ENCODE results near the gene CCDC169. TPM values are rescaled to one million over a fixed set of nuclear protein-coding genes. Genes with fewer than 3 reads are reported as not detected.
A peak's percentile ranks its signal among the peaks of the same experiment; 100 is the strongest.
"Not testable (repeated sequence)": the region's sequence is repeated elsewhere in the genome, so short reads cannot be mapped to it uniquely, and the experiment has no call there.

CCDC169 gene
- total RNA-seq, result not detected

- Mint-ChIP-seq H3K9me3 (no peaks in the 10 kb centered on the region), H3K27me3 (peaks cover 18% of the 10 kb centered on the region in 2 donors), H3K4me3 (peak within 1 kb of the TSS; percentile 71), H3K27ac (no peak within 1 kb of the TSS), H3K36me3 (no peaks in the 10 kb centered on the region), H3K4me1 (ENCODE audit: low read depth in 2 of 2) (peaks cover 0 to 10% of the 10 kb centered on the region in 2 donors)
- ATAC-seq (peak; percentile 78 to 87), DNase-seq (ENCODE audit: low spot score) (peak; percentile 77)
Measured at GRCh38 chr13:36297366-36298338, at the start of gene CCDC169. Gene CCDC169 (minus strand): TSS chr13:36297814. CDS start chr13:36297719, 95 bp downstream.

GRCh38 chr13:36346222-36347083, 48.8 kb upstream of the CCDC169 start, which contains the start of gene SPART:
Gene SPART (minus strand): TSS chr13:36346394. CDS start chr13:36335830, 10,564 bp downstream.
- DNase-seq (ENCODE audit: low spot score) (peak; percentile 90), ATAC-seq (peak; percentile 93 to 96)
- no peaks in the 10 kb centered on the region for H3K9me3 Mint-ChIP-seq
- H3K36me3 Mint-ChIP-seq, result no peaks in the 10 kb centered on the region
- H3K4me1 Mint-ChIP-seq (ENCODE audit: low read depth in 2 of 2), result peaks cover 22 to 33% of the 10 kb centered on the region in 2 donors
- H3K27ac Mint-ChIP-seq, result peak within 1 kb of the TSS; percentile 74 to 95
- peaks cover 0 to 2% of the 10 kb centered on the region in 2 donors for H3K27me3 Mint-ChIP-seq
- H3K4me3 Mint-ChIP-seq, result peak within 1 kb of the TSS; percentile 82

GRCh38 chr13:36345438-36346221, 48.0 kb upstream of the CCDC169 start:
- peaks cover 25 to 36% of the 10 kb centered on the region in 2 donors for H3K4me1 Mint-ChIP-seq (ENCODE audit: low read depth in 2 of 2)
- no peak for DNase-seq (ENCODE audit: low spot score)
- H3K4me3 Mint-ChIP-seq, result peak overlapping the region; percentile 82
- no peaks in the 10 kb centered on the region for H3K9me3 Mint-ChIP-seq
- peak in 1 of 2 donors; percentile 50 for ATAC-seq
- H3K27ac Mint-ChIP-seq, result peak overlapping the region; percentile 74 to 95
- peaks cover 0 to 2% of the 10 kb centered on the region in 2 donors for H3K27me3 Mint-ChIP-seq
- no peaks in the 10 kb centered on the region for H3K36me3 Mint-ChIP-seq

- peak overlapping the region; percentile 82 for H3K4me3 Mint-ChIP-seq
- no peaks in the 10 kb centered on the region for H3K27me3 Mint-ChIP-seq
- peaks cover 28 to 36% of the 10 kb centered on the region in 2 donors for H3K4me1 Mint-ChIP-seq (ENCODE audit: low read depth in 2 of 2)
- H3K36me3 Mint-ChIP-seq, result no peaks in the 10 kb centered on the region
- no peak for ATAC-seq
- DNase-seq (ENCODE audit: low spot score), result no peak
- H3K9me3 Mint-ChIP-seq, result no peaks in the 10 kb centered on the region
- H3K27ac Mint-ChIP-seq, result peak overlapping the region; percentile 74 to 95
Measured at GRCh38 chr13:36344886-36345437, 47.3 kb upstream of the CCDC169 start.

GRCh38 chr13:36344173-36344572, 46.6 kb upstream of the CCDC169 start:
- no peaks in the 10 kb centered on the region for H3K9me3 Mint-ChIP-seq
- no peaks in the 10 kb centered on the region for H3K36me3 Mint-ChIP-seq
- peaks cover 28 to 38% of the 10 kb centered on the region in 2 donors for H3K4me1 Mint-ChIP-seq (ENCODE audit: low read depth in 2 of 2)
- ATAC-seq, result no peak
- peak overlapping the region; percentile 82 for H3K4me3 Mint-ChIP-seq
- DNase-seq (ENCODE audit: low spot score), result no peak
- peak overlapping the region; percentile 64 to 95 for H3K27ac Mint-ChIP-seq
- no peaks in the 10 kb centered on the region for H3K27me3 Mint-ChIP-seq

- ATAC-seq (no peak), DNase-seq (ENCODE audit: low spot score) (no peak)
- H3K27me3 Mint-ChIP-seq, result no peaks in the 10 kb centered on the region
- H3K4me1 Mint-ChIP-seq (ENCODE audit: low read depth in 2 of 2), result peaks cover 28 to 41% of the 10 kb centered on the region in 2 donors
- peak overlapping the region; percentile 82 for H3K4me3 Mint-ChIP-seq
- H3K9me3 Mint-ChIP-seq, result no peaks in the 10 kb centered on the region
- H3K36me3 Mint-ChIP-seq, result no peaks in the 10 kb centered on the region
- peak overlapping the region; percentile 64 to 95 for H3K27ac Mint-ChIP-seq
Measured at GRCh38 chr13:36343766-36344165, 46.2 kb upstream of the CCDC169 start.

GRCh38 chr13:36342715-36343114, 45.1 kb upstream of the CCDC169 start:
- H3K27ac Mint-ChIP-seq, result no peak overlapping the region
- no peaks in the 10 kb centered on the region for H3K36me3 Mint-ChIP-seq
- ATAC-seq (no peak), DNase-seq (ENCODE audit: low spot score) (no peak)
- H3K4me3 Mint-ChIP-seq, result no peak overlapping the region
- H3K9me3 Mint-ChIP-seq, result no peaks in the 10 kb centered on the region
- H3K4me1 Mint-ChIP-seq (ENCODE audit: low read depth in 2 of 2), result peaks cover 35 to 46% of the 10 kb centered on the region in 2 donors
- no peaks in the 10 kb centered on the region for H3K27me3 Mint-ChIP-seq

GRCh38 chr13:36341718-36342117, 44.1 kb upstream of the CCDC169 start:
- DNase-seq (ENCODE audit: low spot score) (no peak), ATAC-seq (no peak)
- Mint-ChIP-seq H3K9me3 (no peaks in the 10 kb centered on the region), H3K36me3 (no peaks in the 10 kb centered on the region), H3K4me1 (ENCODE audit: low read depth in 2 of 2) (peaks cover 42 to 49% of the 10 kb centered on the region in 2 donors), H3K4me3 (no peak overlapping the region), H3K27ac (no peak overlapping the region), H3K27me3 (no peaks in the 10 kb centered on the region)

- Mint-ChIP-seq H3K27me3 (no peaks in the 10 kb centered on the region), H3K36me3 (no peaks in the 10 kb centered on the region), H3K4me1 (ENCODE audit: low read depth in 2 of 2) (peaks cover 33 to 44% of the 10 kb centered on the region in 2 donors), H3K4me3 (no peak overlapping the region), H3K9me3 (no peaks in the 10 kb centered on the region), H3K27ac (no peak overlapping the region)
- ATAC-seq, result no peak
- no peak for DNase-seq (ENCODE audit: low spot score)
Measured at GRCh38 chr13:36339600-36340155, 42.1 kb upstream of the CCDC169 start.

GRCh38 chr13:36337938-36338641, 40.5 kb upstream of the CCDC169 start:
- Mint-ChIP-seq H3K9me3 (no peaks in the 10 kb centered on the region), H3K4me3 (no peak overlapping the region), H3K36me3 (no peaks in the 10 kb centered on the region), H3K4me1 (ENCODE audit: low read depth in 2 of 2) (peaks cover 34 to 44% of the 10 kb centered on the region in 2 donors), H3K27me3 (no peaks in the 10 kb centered on the region), H3K27ac (no peak overlapping the region)
- DNase-seq (ENCODE audit: low spot score), result no peak
- ATAC-seq, result no peak

- H3K27me3 Mint-ChIP-seq, result no peaks in the 10 kb centered on the region
- no peaks in the 10 kb centered on the region for H3K9me3 Mint-ChIP-seq
- DNase-seq (ENCODE audit: low spot score), result no peak
- H3K36me3 Mint-ChIP-seq, result peaks cover 12% of the 10 kb centered on the region
- no peak overlapping the region for H3K27ac Mint-ChIP-seq
- H3K4me1 Mint-ChIP-seq (ENCODE audit: low read depth in 2 of 2), result peaks cover 18 to 25% of the 10 kb centered on the region in 2 donors
- no peak for ATAC-seq
- H3K4me3 Mint-ChIP-seq, result no peak overlapping the region
Measured at GRCh38 chr13:36332986-36333385, 35.4 kb upstream of the CCDC169 start.

GRCh38 chr13:36332255-36332654, 34.6 kb upstream of the CCDC169 start:
- H3K4me1 Mint-ChIP-seq (ENCODE audit: low read depth in 2 of 2), result peaks cover 12 to 23% of the 10 kb centered on the region in 2 donors
- not testable (repeated sequence) for H3K4me3 Mint-ChIP-seq; DNase-seq (ENCODE audit: low spot score); ATAC-seq; H3K27me3 Mint-ChIP-seq; H3K9me3 Mint-ChIP-seq; H3K27ac Mint-ChIP-seq
- peaks cover 12% of the 10 kb centered on the region for H3K36me3 Mint-ChIP-seq
